Measurements from ENCODE around the gene C2orf72. TPM values are rescaled to one million over a fixed set of nuclear protein-coding genes. Genes with fewer than 3 reads are reported as not detected.
A peak's percentile ranks its signal among the peaks of the same experiment; 100 is the strongest.

C2orf72 gene
- total and polyA plus RNA-seq, 2 of the 13 experiments (the other 11 are each of a cell fraction or from before 2014, with no cell fraction given), result 147 to 203 TPM

DNA sequence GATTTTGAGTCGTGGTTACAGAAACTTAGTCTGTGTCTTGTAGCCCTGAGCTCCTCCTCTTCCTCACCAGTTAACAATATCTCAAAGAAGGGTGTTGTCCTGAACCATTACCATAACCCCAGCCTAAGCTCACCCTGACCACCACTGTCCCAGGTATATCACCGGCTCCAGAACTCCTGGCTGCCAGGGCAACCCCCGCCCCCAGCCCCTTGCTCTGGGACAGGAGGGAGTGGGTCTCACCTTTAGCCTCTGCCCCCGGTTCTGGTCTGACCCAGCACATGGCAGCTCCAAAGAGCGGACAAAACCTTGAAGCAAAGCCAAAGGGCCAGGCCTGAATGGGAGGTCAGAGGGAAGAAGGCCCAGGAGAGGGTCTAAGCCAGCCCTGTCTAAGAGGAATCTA is 13.8 kb downstream of the C2orf72 start (continued):
- TF ChIP-seq ZKSCAN8 (CRISPR knock-in tag; IDR thresholded peaks at IDR 0.05; ENCODE audit: borderline replicate concordance) (0 out of 2 replicates have a peak, but pooled peaks have one; percentile 36), FOXK2 (IDR thresholded peaks at IDR 0.05) (no peak), NRL (CRISPR knock-in tag; IDR thresholded peaks at IDR 0.05; ENCODE audit: borderline replicate concordance) (no peak; the same call in 1 of the 2 replicates)
- TF ChIP-seq, protein P1, sequence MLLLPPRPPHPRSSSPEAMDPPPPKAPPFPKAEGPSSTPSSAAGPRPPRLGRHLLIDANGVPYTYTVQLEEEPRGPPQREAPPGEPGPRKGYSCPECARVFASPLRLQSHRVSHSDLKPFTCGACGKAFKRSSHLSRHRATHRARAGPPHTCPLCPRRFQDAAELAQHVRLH (CRISPR knock-in tag; IDR thresholded peaks at IDR 0.05; ENCODE audit: borderline replicate concordance, low read depth), result no peak
- TF ChIP-seq, protein P2, sequence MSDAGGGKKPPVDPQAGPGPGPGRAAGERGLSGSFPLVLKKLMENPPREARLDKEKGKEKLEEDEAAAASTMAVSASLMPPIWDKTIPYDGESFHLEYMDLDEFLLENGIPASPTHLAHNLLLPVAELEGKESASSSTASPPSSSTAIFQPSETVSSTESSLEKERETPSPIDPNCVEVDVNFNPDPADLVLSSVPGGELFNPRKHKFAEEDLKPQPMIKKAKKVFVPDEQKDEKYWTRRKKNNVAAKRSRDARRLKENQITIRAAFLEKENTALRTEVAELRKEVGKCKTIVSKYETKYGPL (CRISPR knock-in tag; IDR thresholded peaks at IDR 0.05), result no peak

DNA sequence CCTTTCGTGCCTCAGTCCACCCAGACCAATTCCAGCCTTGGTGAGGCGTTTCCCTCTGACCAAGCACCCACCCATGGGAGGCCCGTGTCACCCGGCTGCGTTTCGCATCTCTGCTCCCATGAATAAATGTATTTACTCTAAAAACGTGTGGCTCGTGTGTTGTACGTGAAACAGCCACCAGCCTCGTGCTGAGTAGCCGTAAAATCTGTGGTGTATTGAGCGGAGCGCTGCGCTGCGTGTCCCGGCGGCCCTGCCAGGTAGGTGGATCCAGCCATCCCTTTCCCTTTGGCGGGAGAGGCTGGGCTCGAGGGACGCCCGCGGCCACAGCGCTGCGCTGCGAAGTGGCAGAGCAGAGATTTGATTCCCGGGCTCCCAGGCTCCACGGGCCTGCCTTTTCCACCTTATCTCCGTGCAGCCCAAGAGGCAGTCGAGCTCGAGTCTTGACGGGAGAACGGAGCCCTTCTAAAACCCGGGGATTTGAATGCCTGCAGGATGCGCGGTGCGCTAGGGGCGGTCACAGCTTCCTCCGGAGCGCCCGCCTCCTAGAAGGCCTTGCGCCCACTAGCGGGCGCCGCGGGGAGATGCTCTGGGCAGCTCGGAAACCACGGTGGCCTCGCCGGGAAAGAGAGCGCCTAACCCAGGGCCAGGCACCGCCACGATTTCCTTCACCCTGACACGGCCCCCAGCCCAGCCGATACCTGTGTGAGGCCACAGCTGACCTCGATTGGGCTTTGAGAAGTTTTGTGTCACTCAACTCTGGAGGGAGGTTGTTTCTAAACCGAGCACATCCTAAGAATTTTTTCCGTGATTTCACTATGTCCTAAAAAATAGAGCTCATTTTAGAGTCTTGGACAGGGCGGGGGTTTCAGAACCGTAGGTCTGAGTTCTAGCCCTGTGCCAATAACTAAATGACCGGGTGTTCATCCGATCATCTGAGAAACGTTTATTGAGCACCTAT is 15.4 kb downstream of the C2orf72 start:
- Histone ChIP-seq H3K9ac (ENCODE audit: insufficient read depth, low read depth, low read length) (peak overlapping the region; percentile 81), H3K4me1 (ENCODE audit: insufficient read depth, low read length) (peaks cover 64% of the 10 kb centered on the region), H3K4me2 (ENCODE audit: low read depth, low read length) (peak overlapping the region; percentile 100), H3K79me2 (ENCODE audit: insufficient read depth, low read length) (peaks cover 10% of the 10 kb centered on the region), H2AFZ (ENCODE audit: low read length) (no peak overlapping the region), H3K27me3 (ENCODE audit: control insufficient read depth in 1 of 2, insufficient read depth in 2 of 2, low read length in 2 of 2) (no peaks in the 10 kb centered on the region; a peak in 1 of 5 replicates), H4K20me1 (ENCODE audit: insufficient read depth, low read length) (peaks cover 5% of the 10 kb centered on the region; the same call in 1 of the 2 replicates), H3K27ac (ENCODE audit: extremely low read length, insufficient read depth, low read length) (peak overlapping the region; percentile 97), H3K4me3 (replicated peaks in 1 of 3; ENCODE audit: insufficient read depth in 1 of 3, low read depth in 2 of 3, low read length in 3 of 3) (peak overlapping the region; percentile 57 to 82 (median 58)), H3K36me3 (replicated peaks in 1 of 2; ENCODE audit: control insufficient read depth in 1 of 2, insufficient read depth in 2 of 2, low read length in 2 of 2) (peaks cover 0 to 3% of the 10 kb centered on the region in 2 experiments; a peak in 2 of 5 replicates), H3K9me3 (ENCODE audit: low read length) (no peaks in the 10 kb centered on the region)
- no peak for FAIRE-seq
- intact Hi-C loops (cut with micrococcal nuclease; ENCODE audit: unreplicated experiment) (loop anchor here (1.0 to 10.0 kb wide), 3 partner anchors 52 to 410 kb away; partner anchors contain the start of genes ITM2C and NCL), in situ Hi-C loops (cut with HindIII; ENCODE audit: extremely low pct_ligation_motif_present, low pct_unique_long_range_greater_than_20kb) (loop anchor here (5.0 kb wide), 1 partner anchor 55 kb away; the partner anchor contains the start of gene SPATA3)
- 12% methylated on average over 43 of the region's 62 CpGs for WGBS (ENCODE audit: low lambda C conversion rate)
- ChIA-PET CTCF (ENCODE audit: low intra/inter-chr PET ratio, low total read pairs) (interaction anchor here (0.7 to 4.3 kb wide), 7 partner anchors 13 to 148 kb away, joined by 3 to 25 read pairs (median 4); partner anchors contain the start of gene C2orf72), POLR2A (interaction anchor here (1.0 to 7.7 kb wide), 16 partner anchors 8 to 411 kb away, joined by 3 to 399 read pairs (median 7); partner anchors contain the start of genes C2orf72 and NCL)
- BruUV-seq (replicated peaks), result no TSS peak
- peak; percentile 62 for ATAC-seq
- peak; percentile 84 for DNase-seq (ENCODE audit: low spot score)
- TF ChIP-seq TEAD3 (CRISPR knock-in tag; optimal IDR thresholded peaks at IDR 0.05; ENCODE audit: borderline replicate concordance) (no peak), ZNF720 (CRISPR knock-in tag; IDR thresholded peaks at IDR 0.05) (no peak), ZMYM3 (CRISPR knock-in tag; IDR thresholded peaks at IDR 0.05) (no peak), ZNF737 (CRISPR knock-in tag; IDR thresholded peaks at IDR 0.05; ENCODE audit: borderline replicate concordance) (peak; percentile 78; the same call in 1 of the 2 replicates), NR1H2 (CRISPR knock-in tag; IDR thresholded peaks at IDR 0.05; ENCODE audit: borderline replicate concordance, low read depth) (no peak), SPEN (CRISPR knock-in tag; IDR thresholded peaks at IDR 0.05; ENCODE audit: low read depth) (peak; percentile 81; the same call in 1 of the 2 replicates), ZNF451 (CRISPR knock-in tag; IDR thresholded peaks at IDR 0.05) (peak; percentile 75; the same call in 1 of the 2 replicates), ZSCAN9 (CRISPR knock-in tag; IDR thresholded peaks at IDR 0.05; ENCODE audit: borderline replicate concordance) (peak; percentile 82), ZBTB3 (CRISPR knock-in tag; IDR thresholded peaks at IDR 0.05; ENCODE audit: borderline replicate concordance, low read depth) (peak; percentile 36; the same call in 1 of the 2 replicates), JDP2 (CRISPR knock-in tag; IDR thresholded peaks at IDR 0.05; ENCODE audit: borderline replicate concordance) (no peak), NCOA5 (CRISPR knock-in tag; IDR thresholded peaks at IDR 0.05) (no peak; the same call in 1 of the 2 replicates), RAD21 (CRISPR knock-in tag; IDR thresholded peaks at IDR 0.05) (peak; percentile 97)
- TF ChIP-seq, protein P3, sequence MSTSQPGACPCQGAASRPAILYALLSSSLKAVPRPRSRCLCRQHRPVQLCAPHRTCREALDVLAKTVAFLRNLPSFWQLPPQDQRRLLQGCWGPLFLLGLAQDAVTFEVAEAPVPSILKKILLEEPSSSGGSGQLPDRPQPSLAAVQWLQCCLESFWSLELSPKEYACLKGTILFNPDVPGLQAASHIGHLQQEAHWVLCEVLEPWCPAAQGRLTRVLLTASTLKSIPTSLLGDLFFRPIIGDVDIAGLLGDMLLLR (CRISPR knock-in tag; IDR thresholded peaks at IDR 0.05), result peak; percentile 40
- TF ChIP-seq, protein P4, sequence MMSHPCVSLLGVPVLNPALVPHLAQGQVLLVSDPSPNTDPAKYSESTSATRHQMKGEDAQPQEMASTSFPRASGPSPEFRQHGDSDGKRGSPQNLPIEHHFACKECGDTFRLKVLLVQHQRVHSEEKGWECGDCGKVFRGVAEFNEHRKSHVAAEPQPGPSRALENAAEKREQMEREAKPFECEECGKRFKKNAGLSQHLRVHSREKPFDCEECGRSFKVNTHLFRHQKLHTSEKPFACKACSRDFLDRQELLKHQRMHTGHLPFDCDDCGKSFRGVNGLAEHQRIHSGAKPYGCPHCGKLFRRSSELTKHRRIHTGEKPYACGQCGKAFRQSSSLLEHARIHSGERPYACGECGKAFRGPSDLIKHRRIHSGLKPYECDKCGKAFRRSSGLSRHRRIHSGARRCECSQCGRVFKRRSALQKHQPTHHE (CRISPR knock-in tag; IDR thresholded peaks at IDR 0.05; ENCODE audit: borderline replicate concordance), result peak; percentile 49; the same call in 1 of the 2 replicates

Measured in HepG2 (cell line).